H7 (cell line): ENCODE data around the gene R3HDM2. TPM values are rescaled to one million over a fixed set of nuclear protein-coding genes. Genes with fewer than 3 reads are reported as not detected.

Source experiments
- DNase-seq: peaks from one replicate; pipeline ENCODE4 v3.0.0; 2012
- H3K27me3 ChIP-seq: 2 replicates; pipeline ENCODE4 v1.6.0; 2011; ENCODE audit warnings: mild to moderate bottlenecking, low read length; ENCODE audit not compliant: control insufficient read depth, insufficient read depth
- H3K36me3 ChIP-seq: replicated peaks from 2 replicates; pipeline ENCODE4 v1.5.1; 2011; ENCODE audit warnings: low read length; ENCODE audit not compliant: control insufficient read depth, insufficient read depth
- H3K4me3 ChIP-seq: 2 replicates; pipeline ENCODE4 v1.5.1; 2011; ENCODE audit warnings: low read depth, mild to moderate bottlenecking, control low read depth, low read length, moderate library complexity; ENCODE audit not compliant: insufficient read depth
- total RNA-seq: library from RNA; depleted of rRNA; stranded (reverse); fragments of >200 nt; shearing (Covaris generic); gene quantifications from 2 replicates; pipeline ENCODE4 v1.2.3, GENCODE V29; 2014; rRNA removed

Gene R3HDM2
- total RNA-seq, 1 experiment from 2014 or later = 26.5 TPM

- Histone ChIP-seq H3K27me3 (peaks cover under 1% of the 10 kb centered on the region; the same call in 1 of the 2 replicates), H3K4me3 (no peak overlapping the region), H3K36me3 (peaks cover 47% of the 10 kb centered on the region)
- DNase-seq = no peak
These were observed 222.1 kb downstream of the R3HDM2 start for GRCh38 chr12:57208631-57209282.

GRCh38 chr12:57207731-57208630 lies 222.9 kb downstream of the R3HDM2 start:
- Histone ChIP-seq H3K27me3 (no peaks in the 10 kb centered on the region), H3K4me3 (no peak overlapping the region), H3K36me3 (peaks cover 52% of the 10 kb centered on the region)
- no peak for DNase-seq

- H3K4me3 ChIP-seq = no peak overlapping the region
- DNase-seq = no peak
- H3K36me3 ChIP-seq = peaks cover 56% of the 10 kb centered on the region
These were observed 224.9 kb downstream of the R3HDM2 start for GRCh38 chr12:57205931-57206330.

GRCh38 chr12:57205186-57205585 lies 225.7 kb downstream of the R3HDM2 start:
- DNase-seq = no peak
- Histone ChIP-seq H3K27me3 (no peaks in the 10 kb centered on the region), H3K36me3 (peaks cover 53% of the 10 kb centered on the region), H3K4me3 (no peak overlapping the region)

More at GRCh38 chr12:57205931-57206330, 224.9 kb downstream of the R3HDM2 start:
- no peaks in the 10 kb centered on the region for H3K27me3 ChIP-seq

GRCh38 chr12:57204454-57204853 lies 226.4 kb downstream of the R3HDM2 start:
- no peak for DNase-seq
- no peak overlapping the region for H3K4me3 ChIP-seq
- peaks cover 55% of the 10 kb centered on the region for H3K36me3 ChIP-seq
- H3K27me3 ChIP-seq = no peaks in the 10 kb centered on the region

- DNase-seq = no peak
- no peak overlapping the region for H3K4me3 ChIP-seq
- no peaks in the 10 kb centered on the region for H3K27me3 ChIP-seq
- peaks cover 55% of the 10 kb centered on the region for H3K36me3 ChIP-seq
These were observed 227.1 kb downstream of the R3HDM2 start for GRCh38 chr12:57203791-57204190.

Other genes starting within 250 kb of the R3HDM2 start
- gene NXPH4, start 214.2 kb downstream of the R3HDM2 start, total RNA-seq = 0.74 and 2.2 TPM in 2 replicates
- 355 and 399 TPM in 2 replicates for gene SHMT2, start 201.3 kb downstream of the R3HDM2 start, total RNA-seq
- gene STAC3, start 179.9 kb downstream of the R3HDM2 start, total RNA-seq = 0.90 and 1.6 TPM in 2 replicates
- gene INHBC, start 3.7 kb upstream of the R3HDM2 start, total RNA-seq = not detected in 2 replicates
- 9.6 and 10.4 TPM in 2 replicates for gene INHBE, start 24.3 kb upstream of the R3HDM2 start, total RNA-seq
- 9.7 and 13.1 TPM in 2 replicates for gene GLI1, start 28.7 kb upstream of the R3HDM2 start, total RNA-seq
- gene ARHGAP9, start 48.8 kb upstream of the R3HDM2 start, total RNA-seq = 2.6 and 6.3 TPM in 2 replicates
- gene MARS1, start 57.0 kb upstream of the R3HDM2 start, total RNA-seq = 223 and 297 TPM in 2 replicates
- gene DDIT3, start 89.5 kb upstream of the R3HDM2 start, total RNA-seq = 7.1 and 8.3 TPM in 2 replicates
- gene MBD6, start 91.8 kb upstream of the R3HDM2 start, total RNA-seq = 3.8 and 4.2 TPM in 2 replicates
- 98.2 and 125 TPM in 2 replicates for gene DCTN2, start 116.1 kb upstream of the R3HDM2 start, total RNA-seq
- gene KIF5A, start 119.0 kb upstream of the R3HDM2 start, total RNA-seq = 1.0 and 1.3 TPM in 2 replicates
- gene PIP4K2C, start 160.1 kb upstream of the R3HDM2 start, total RNA-seq = 26.0 and 26.3 TPM in 2 replicates
- 42.9 and 52.9 TPM in 2 replicates for gene DTX3, start 173.8 kb upstream of the R3HDM2 start, total RNA-seq
- gene ARHGEF25, start 180.4 kb upstream of the R3HDM2 start, total RNA-seq = 8.7 and 19.8 TPM in 2 replicates
- 0.59 and 0.70 TPM in 2 replicates for gene B4GALNT1, start 202.2 kb upstream of the R3HDM2 start, total RNA-seq